ENCODE measurements around the gene GPM6B.

GPM6B gene

DNA sequence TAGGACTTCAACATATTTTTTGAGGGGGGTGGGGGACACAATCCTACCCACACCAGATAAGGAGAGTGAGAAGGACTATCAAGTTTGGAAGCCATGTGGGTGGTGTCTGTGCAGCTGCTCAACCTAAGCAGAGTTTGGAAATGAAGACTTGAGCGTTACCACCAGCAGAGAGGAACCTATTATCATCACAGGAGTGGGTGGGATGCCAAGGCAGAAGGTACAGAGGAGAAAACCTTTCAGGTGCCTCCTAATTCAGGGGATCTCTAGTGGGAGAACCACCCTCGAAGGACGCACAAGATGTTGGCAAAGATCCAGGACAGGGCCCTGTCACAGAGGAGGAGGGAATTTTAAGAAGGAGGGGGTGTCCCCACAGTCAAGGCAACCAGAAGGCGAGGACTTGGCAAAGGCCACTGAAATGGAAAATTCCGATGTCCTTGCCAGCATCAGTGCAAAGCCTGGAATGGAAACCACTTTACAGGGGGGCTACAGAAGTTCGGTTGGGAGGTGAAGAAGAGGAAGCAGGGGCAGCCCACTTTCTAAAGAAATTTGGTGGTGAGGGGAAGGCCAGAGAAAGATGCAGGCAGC is 8.4 kb upstream of the GPM6B start:
- DNase-seq (ENCODE audit: low read depth in 2 of 2), result no peak

DNA sequence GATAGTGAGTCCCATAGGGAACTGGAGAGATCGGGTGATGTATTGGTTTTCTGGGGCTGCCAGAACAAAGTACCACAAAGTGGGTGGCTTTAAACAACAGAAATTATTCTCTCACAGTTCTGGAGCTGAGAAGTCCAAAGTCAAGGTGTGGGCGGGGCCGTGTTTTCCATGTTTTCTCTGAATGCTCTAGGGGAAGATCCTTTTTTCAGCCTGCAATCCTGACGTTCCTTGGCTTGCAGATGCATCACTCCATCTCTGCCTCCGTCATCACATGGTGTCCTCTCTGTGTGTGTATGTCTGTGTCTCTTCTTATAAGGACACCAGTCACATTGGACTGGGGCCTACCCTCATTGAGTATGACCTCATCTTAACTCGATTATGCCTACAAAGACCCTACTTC is 7.9 kb upstream of the GPM6B start:
- DNase-seq (ENCODE audit: low read depth in 2 of 2), result no peak

DNA sequence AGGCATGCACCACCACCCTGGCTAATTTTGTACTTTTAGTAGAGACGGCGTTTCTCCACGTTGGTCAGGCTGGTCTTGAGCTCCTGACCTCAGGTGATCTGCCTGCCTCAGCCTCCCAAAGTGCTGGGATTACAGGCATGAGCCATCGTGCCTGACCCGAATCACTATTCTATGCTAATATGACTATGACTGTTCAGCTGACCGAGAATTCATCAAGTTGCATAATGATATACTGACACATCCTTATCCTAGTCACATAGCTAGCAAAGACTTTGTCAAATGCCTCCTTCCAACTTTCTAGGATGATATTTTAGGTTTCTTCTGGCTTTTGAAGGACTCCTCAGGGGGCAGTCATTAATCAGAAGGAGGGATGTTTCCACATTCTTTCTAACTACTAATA is 4.8 kb upstream of the GPM6B start:
- no peak for DNase-seq (ENCODE audit: low read depth in 2 of 2)

DNA sequence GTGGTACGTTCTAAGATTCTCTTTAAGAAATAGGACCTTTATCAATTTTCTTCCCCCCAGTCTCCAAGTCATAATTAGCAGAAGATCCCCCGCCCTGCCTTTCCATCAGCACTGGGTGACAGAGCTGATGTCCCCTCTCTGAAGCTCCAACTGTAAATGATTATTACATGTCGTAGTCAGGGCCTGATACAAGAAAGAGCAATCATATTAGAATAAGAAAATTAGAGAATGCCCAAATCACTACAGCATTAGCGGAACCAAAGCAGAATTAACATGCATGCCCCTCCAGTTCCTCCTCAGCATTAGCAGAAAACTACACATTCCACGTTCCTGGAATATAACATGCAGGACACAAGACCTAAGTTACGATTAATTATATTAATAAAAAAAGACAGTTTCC is 717 bp downstream of the GPM6B start:
- no peak for DNase-seq (ENCODE audit: low read depth in 2 of 2)

DNA sequence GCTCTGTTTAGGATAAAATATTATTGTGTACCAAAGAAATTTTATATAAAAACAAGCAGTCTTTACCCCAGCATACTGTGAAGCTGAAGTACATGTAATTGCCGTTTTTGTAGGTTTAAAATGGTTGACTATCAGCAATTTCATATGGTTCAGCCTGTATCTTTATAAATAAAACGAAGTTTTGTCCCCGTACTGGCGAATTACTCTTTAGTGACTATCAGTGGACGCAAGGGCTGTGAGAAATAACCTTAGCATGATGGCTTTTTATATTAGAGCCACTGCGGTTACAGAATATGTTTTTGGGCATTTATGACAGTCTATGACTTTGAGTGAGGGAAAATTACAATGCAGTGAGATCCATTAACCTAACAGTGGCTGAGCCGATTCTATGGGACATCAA is 1.2 kb downstream of the GPM6B start:
- DNase-seq (ENCODE audit: low read depth in 2 of 2), result no peak

DNA sequence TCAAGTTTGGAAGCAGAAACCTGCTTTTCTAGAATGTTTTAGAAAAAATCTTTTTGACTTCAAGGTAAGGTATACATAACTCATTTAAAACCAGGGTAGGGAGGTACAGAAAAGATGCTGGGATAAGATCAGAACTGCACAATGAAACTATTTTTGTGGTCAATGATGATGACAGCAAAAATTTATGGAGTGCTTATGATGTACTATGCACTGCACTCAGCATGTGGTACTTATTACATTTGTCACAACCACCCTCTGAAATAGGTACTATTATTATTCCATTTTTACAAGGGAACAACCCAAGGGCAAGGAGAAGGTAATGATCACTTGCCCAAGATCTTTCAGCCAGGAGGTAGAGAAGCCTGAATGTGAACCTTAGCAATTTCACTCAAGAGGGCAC is 8.0 kb downstream of the GPM6B start:
- DNase-seq (ENCODE audit: low read depth in 2 of 2), result no peak

DNA sequence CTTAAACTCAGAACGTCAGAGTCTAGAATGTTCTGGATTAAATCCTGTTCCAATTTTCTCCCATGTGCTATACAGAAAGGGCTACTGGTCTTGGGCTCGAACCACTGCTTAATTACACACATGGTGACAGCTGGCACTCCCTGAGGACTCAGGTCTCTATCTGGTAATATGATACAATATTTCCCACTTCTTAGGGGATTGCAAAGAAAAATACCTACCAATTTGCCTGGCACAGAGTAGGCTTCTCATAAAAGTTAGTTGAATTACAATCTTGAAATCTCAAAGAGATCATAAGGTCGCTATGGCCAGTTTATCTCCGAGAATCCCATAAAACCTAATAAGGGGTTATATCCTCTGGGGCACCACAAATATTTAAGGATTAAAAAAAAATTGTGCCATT is 8.6 kb downstream of the GPM6B start:
- DNase-seq (ENCODE audit: low read depth in 2 of 2), result no peak

DNA sequence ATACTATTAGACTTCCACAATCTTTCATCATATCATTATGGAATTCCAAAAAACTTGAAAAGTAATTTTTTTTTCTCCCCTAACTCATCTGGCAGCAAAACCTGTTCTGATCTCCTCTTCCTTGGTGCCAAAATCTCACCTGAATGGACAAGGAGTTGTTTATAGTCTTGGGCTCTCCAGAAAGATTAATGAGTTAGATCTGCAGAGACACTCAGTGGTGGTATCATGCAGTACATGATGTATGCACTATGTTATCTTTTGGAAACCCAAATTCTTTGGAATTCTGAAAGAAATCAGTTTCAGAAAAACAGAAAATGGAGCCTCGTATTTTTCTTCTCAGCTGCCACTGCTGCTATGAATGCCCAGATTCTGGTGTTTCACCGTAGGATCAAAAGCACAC is 11.7 kb downstream of the GPM6B start:
- DNase-seq (ENCODE audit: low read depth in 2 of 2), result no peak

DNA sequence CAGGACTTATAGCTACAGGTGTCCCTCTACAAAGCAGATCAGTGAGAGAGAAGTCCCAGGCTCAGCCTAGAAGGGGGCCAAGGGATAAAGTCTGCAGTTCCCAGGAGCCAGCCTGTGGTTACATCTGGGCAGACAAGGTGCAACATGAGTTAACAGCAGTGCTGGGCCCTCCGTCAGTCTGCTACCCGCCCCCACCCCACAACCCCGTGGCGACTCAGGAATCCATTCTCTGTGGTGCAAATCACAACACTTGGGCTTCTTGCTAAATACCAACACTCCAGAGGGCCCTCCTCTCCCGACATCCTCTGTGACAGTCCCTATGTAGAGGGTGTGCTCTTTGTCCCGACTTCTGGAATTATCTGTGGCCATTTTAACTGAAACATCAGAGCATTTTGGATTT is 13.8 kb downstream of the GPM6B start:
- no peak for DNase-seq (ENCODE audit: low read depth in 2 of 2)

DNA sequence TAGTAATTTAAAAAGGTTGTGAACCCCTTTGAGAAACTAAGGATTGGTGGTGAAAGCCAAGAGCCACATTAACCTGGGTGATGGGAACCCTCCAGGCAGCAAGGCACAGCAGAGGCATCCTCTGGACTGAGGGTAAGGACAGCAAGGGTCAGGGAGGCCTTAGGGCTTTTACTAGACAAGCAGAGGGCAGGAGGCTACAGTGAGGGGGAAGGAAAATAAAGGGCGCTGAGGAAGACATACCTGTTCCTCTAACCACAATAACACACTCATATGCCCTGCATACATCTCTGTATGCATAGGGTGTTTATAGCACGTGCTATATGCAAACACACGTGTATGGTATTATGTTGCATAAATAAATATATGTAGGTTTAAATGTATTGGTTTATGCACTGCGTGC is 18.7 kb downstream of the GPM6B start:
- DNase-seq (ENCODE audit: low read depth in 2 of 2), result no peak

DNA sequence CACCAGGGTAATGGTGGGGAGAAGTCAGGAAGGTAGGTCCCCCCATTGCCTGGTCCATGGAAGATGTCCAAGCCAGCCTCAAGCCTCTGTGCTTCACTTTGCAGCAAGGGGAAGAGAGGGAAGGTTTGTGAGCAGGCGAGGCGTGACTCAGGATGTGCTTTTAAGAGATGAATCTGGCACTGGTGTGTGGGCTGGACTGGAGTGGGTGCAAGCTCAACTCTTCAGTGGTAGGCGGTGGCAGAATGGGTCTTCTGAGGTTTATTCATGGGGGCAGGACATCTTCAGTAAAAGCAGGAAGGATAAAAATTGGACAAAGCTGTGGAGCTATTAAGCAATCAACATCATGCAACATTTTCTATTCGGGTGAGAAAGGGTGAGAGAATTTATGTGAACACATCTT is 19.4 kb downstream of the GPM6B start:
- DNase-seq (ENCODE audit: low read depth in 2 of 2), result no peak

DNA sequence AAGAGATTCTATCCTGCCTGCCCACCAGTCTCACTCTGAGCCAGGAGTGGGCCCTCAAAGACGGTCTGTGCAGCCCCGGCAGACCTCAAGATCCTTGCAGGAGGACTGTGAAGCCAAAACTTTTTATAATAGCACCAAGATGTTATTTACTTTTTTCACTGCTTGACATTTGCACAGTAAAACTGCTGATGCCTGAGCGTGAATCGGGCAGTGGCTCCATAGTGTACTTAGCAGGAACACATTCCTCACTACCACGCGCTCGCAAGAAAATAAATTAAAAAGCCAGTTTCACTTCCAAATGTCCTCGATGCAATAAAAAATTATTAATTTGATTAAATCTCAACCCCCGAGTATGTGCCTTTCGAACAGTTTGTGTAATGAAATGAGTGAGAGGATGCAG is 22.5 kb downstream of the GPM6B start:
- DNase-seq (ENCODE audit: low read depth in 2 of 2), result no peak

DNA sequence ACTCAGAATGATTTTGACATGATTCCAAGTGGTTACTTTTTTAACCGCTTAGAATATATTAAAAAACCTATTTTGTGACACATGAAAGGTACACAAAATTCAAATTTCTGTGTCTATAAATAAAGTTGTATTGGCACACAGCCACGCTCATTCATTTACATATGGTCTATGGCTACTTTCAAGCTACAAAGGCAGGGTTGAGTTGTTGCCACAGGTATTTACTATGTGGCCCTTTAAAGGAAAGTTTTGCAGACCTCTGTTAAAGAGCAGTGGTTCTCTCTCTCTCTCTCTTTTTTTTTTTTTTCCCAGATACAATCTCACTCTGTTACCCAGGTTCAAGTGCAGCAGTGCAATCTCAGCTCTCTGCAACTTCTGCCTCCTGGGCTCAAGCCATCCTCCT is 23.0 kb downstream of the GPM6B start:
- no peak for DNase-seq (ENCODE audit: low read depth in 2 of 2)

DNA sequence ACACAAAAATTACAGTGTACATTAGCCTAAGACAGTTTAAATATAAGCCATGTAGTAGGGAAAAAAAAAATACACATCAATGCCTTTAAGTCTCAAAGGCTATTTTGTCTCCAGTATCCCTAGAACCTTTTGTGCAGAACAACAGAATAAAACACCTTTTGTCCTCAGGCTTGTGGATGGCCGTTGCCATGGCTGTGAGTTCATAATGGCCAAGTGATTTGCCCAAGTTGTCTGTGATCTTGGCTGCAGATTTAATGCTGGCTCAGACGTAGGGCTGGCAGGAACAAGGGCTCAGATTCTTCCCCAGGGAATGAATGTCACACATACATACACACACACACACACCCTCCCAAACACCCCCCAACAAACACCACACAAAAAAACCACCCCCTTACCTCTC is 25.3 kb downstream of the GPM6B start:
- no peak for DNase-seq (ENCODE audit: low read depth in 2 of 2)

DNA sequence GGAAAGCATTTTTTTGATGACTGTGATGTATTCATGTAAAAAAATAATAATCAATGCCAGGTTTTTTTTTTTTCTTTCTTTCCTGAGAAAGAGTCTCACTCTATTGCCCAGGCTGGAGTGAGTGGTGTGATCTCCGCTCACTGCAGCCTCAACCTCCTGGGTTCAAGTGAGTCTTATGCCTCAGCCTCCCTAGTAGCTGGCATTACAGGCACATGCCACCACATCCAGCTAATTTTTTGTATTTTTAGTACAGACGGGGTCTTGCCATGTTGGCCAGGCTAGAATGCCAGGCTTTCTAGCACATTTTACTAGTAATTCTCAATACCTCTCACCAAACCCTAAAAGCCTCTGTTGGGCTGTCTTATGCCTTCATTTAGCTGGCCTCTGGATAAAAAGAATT is 25.7 kb downstream of the GPM6B start:
- no peak for DNase-seq (ENCODE audit: low read depth in 2 of 2)

DNA sequence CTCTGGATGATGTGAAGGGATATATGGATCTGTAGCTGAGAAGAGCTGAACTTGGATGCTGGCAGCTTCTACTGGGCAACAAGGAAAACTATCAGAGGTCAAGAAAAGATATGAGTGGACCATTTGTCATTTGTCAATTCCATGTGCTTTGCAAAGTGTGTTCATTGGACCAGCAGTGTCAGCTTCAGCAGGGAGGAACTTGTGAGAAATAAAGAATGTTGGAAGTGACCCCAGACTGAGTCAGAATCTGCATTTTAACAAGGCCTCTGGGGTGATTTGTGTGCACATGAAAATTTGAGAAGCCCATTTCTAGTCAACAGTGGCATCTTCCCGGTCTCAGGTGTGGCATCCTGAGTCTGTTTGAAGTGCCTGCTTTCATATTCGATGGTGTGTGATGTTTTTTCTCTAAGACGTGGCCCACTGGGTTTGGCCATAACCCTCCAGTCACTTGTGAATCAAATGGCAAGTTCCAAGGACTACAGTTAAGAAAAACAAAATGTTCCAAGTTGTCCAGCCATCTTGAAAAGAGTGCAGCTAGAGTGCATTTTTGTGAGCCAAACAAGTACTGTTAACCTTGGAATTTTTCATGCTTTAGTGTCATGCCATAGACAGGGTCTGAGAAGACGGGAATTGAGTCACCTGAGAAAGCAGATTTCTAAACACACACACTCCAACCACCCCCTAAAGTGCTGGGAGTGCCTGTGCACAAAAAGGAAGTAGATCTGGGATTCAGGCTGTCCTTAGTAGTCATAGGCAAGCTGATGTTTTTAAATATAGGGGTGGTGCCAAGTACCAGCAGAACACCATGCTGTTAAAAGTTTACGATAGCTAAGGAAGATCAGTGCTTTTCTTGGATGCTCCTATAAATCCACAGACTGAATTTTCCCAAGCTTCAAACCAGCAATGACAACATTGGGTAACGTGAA is 26.4 kb downstream of the GPM6B start:
- DNase-seq (ENCODE audit: low read depth in 2 of 2), result no peak

DNA sequence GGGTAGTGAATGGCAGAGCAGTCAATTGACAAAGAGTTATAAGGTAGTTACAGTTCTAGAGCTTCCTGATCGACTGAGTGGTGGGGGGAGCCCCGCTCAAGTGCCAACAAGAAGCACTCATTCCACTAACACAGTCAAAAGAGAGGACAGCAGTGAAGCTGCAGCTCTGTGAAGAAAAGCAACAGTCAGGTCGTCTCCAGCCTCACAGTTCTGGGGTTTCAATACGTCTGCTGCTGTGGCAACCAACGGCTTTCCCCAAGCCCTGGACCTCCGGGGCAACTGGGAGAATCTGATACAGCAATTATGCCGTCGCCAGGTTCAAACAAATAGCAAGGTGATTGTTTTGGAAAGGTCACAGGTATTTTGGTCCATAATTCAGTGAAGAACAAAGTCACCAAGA is 30.8 kb downstream of the GPM6B start:
- DNase-seq (ENCODE audit: low read depth in 2 of 2), result no peak

DNA sequence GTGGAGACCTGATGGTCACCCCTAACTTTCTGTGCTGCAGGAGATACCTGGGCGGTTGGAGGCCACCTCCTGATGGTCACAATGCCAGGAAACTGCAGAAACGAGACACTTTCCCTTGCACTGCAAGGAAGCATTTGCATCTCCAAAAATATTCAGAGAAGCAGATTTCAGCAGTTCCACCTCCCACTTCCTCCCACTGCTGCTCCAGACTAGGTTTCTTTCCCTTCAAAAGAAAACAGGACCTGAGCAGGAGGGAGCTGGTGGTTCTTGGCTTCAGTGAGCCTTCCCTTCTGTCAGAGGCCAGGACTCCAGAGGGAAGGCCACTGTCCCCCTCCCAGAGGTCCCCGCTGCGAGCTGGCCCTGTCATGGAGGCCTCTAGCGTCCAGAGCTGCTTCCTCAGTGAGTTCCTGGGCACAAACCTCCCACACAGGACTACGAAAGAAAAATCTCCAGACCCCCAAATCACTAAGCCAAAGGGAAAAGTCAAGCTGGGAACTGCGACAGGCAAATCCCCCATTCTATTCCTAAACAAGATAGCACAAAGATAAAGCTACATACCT is 35.9 kb downstream of the GPM6B start:
- no peak for DNase-seq (ENCODE audit: low read depth in 2 of 2)

DNA sequence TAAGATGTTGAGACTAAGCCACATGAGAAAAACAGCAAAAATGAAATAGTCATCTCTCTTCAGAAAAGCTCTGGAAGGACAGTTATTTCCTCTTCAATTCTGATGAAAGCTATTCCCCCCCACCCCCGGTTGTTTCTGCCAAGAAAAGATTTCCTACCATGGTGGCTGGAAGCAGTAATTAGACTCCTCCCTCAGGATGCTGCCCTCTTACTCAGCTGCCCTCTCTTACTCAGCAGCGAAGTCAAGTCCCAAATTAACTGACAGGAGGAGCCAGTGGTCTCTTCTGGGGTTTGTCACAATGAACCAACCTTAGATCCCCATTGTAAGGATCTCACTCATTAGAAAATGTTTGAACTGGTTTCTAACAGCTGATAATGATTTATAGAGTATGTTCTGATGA is 38.0 kb downstream of the GPM6B start:
- no peak for DNase-seq (ENCODE audit: low read depth in 2 of 2)

DNA sequence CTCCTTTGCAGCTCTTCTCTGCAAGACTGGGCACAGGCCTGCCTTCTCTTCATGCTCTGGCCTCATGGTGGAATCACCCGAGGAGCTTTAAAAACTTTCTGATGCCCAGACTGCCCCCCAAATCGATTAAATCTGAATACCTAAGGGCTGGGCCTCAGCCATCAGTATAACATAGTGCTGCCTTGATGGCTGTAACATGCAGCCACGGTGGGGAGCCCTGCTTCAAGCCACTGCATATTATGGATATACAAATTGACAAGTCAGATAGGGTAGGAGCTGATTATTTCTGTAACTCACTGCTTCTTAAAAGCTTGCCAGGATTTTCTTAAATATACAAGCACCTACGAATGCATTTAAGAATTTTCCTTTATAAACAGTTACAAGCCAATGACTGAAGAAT is 40.5 kb downstream of the GPM6B start:
- DNase-seq (ENCODE audit: low read depth in 2 of 2), result no peak

DNA sequence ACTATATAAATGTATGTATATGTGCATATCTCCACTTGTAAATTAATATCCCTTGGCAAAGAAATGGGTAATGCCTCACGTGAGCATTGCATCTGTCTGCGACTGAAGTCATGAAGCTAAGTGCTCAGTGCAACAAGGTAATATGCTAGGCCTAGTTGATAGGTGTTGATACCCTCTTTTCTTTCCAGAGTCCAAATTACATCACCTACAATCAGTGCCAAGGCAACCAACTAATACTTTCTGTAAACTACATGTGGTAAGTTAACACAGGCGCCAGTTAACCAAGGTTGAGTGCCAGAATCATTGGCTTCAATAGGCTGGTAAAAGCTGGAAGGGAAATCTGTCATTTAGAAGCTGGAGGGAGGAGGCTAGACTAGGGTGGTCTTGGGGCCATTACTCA is 41.1 kb downstream of the GPM6B start:
- DNase-seq (ENCODE audit: low read depth in 2 of 2), result no peak

DNA sequence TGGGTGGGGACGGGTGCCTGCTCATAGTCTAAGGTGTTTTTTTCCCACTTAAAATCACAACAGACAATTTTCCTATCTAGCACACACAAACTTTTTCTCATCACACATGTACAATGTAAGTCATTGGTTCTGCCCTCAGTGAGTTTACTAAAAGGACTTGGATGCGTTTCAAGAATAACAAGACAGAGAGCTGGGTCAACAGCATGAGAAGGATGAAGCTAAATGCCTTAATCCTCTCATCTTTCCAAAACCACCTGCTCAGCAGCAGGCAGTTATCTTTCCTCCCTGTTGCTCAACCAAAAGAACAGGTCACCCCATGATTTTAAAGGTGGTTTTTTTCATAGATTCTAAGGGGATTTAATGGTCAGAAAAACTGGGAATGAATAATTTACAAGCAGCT is 42.2 kb downstream of the GPM6B start:
- no peak for DNase-seq (ENCODE audit: low read depth in 2 of 2)

DNA sequence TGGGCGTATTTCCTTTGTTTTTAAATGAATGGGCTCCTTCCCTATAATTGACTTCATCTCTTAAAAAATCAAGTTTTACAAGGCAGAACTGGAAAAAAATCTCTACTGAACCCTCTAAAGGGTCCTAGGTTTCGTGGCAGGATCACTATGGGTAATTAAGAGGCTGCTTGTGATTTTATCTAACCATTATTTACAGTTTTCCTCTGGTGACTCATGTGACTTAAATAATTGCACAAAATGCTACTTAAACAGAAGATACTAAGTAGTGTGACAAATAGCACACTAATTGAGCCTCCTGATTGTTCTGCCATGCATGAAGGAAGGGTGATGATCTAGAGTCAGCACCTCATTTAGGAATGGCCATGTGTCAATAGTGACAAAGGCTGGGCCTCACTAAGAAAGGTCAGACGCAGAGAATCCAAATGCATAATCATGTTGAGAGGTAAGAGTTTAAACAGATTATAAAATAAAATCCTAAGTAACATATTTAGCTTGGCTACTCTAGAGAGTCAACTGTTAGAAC is 46.8 kb downstream of the GPM6B start:
- DNase-seq (ENCODE audit: low read depth in 2 of 2), result no peak

All from stimulated activated CD4-positive, alpha-beta T cell treated with anti-CD3 and anti-CD28 coated beads, Interleukin-12 subunit alpha, Interleukin-12 subunit beta, amount 100 ng/mL, for 24 hours (primary cell).